HS-5 (cell line): ENCODE results near the gene USP24.

ENCODE experiments used
- DNase-seq: peaks from one replicate; pipeline ENCODE4 v3.0.0-alpha.2; 2012; ENCODE audit warnings: low read depth

The USP24 gene

GRCh38 chr1:55215194-55216021, at the start of gene USP24:
Gene USP24 (minus strand): TSS chr1:55215364. CDS start chr1:55215113, 251 bp downstream.
- DNase-seq = no peak

GRCh38 chr1:55262822-55263221, 47.7 kb upstream of the USP24 start:
- no peak for DNase-seq

GRCh38 chr1:55259911-55260609, 44.9 kb upstream of the USP24 start:
- no peak for DNase-seq

- no peak for DNase-seq
Measured at GRCh38 chr1:55257958-55258357, 42.8 kb upstream of the USP24 start.

- no peak for DNase-seq
Measured at GRCh38 chr1:55255901-55256300, 40.7 kb upstream of the USP24 start.

- DNase-seq = no peak
Measured at GRCh38 chr1:55252942-55253589, 37.9 kb upstream of the USP24 start.

- no peak for DNase-seq
Measured at GRCh38 chr1:55250399-55251075, 35.4 kb upstream of the USP24 start.

- no peak for DNase-seq
Measured at GRCh38 chr1:55249646-55250398, 34.7 kb upstream of the USP24 start.

GRCh38 chr1:55246896-55247295, 31.7 kb upstream of the USP24 start:
- DNase-seq = no peak

GRCh38 chr1:55246331-55246730, 31.2 kb upstream of the USP24 start:
- no peak for DNase-seq

- DNase-seq = no peak
Measured at GRCh38 chr1:55245781-55246180, 30.6 kb upstream of the USP24 start.

- DNase-seq = no peak
Measured at GRCh38 chr1:55244476-55245099, 29.4 kb upstream of the USP24 start.

GRCh38 chr1:55243655-55244054, 28.5 kb upstream of the USP24 start:
- DNase-seq = no peak

GRCh38 chr1:55239548-55239947, 24.4 kb upstream of the USP24 start:
- no peak for DNase-seq

GRCh38 chr1:55235722-55236121, 20.6 kb upstream of the USP24 start:
- DNase-seq = peak; percentile 70

GRCh38 chr1:55234016-55234415, 18.9 kb upstream of the USP24 start:
- DNase-seq = peak; percentile 79

- no peak for DNase-seq
Measured at GRCh38 chr1:55233145-55233777, 18.1 kb upstream of the USP24 start.

GRCh38 chr1:55232448-55233144, 17.4 kb upstream of the USP24 start:
- no peak for DNase-seq

- DNase-seq = no peak
Measured at GRCh38 chr1:55231745-55232144, 16.6 kb upstream of the USP24 start.

- DNase-seq = no peak
Measured at GRCh38 chr1:55230659-55231058, 15.5 kb upstream of the USP24 start.
